NT2/D1 (cell line): ENCODE data around the gene FAM174B.

ENCODE experiments used
- YY1 ChIP-seq: IDR thresholded peaks from 2 replicates; pipeline ENCODE4 v1.6.1; 2011; ENCODE audit not compliant: insufficient read length, insufficient read depth
- ZNF274 ChIP-seq: IDR thresholded peaks from 2 replicates; pipeline ENCODE4 v1.6.1; 2011; ENCODE audit warnings: mild to moderate bottlenecking, low read depth, low read length

GRCh38 chr15:92571824-92572223 lies 83.8 kb downstream of the FAM174B start:
- TF ChIP-seq YY1 (no peak), ZNF274 (no peak)
